DLD1 (cell line): ENCODE results near the gene OR2A2.
"Not testable (repeated sequence)": the region's sequence is repeated elsewhere in the genome, so short reads cannot be mapped to it uniquely, and the experiment has no call there.

Experiments
- in situ Hi-C: cut with HindIII; loops from 2 replicates; pipeline ENCODE4 v1.10.0; 2017; ENCODE audit warnings: low sequenced_read_pairs

OR2A2 gene, protein sequence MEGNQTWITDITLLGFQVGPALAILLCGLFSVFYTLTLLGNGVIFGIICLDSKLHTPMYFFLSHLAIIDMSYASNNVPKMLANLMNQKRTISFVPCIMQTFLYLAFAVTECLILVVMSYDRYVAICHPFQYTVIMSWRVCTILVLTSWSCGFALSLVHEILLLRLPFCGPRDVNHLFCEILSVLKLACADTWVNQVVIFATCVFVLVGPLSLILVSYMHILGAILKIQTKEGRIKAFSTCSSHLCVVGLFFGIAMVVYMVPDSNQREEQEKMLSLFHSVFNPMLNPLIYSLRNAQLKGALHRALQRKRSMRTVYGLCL

DNA sequence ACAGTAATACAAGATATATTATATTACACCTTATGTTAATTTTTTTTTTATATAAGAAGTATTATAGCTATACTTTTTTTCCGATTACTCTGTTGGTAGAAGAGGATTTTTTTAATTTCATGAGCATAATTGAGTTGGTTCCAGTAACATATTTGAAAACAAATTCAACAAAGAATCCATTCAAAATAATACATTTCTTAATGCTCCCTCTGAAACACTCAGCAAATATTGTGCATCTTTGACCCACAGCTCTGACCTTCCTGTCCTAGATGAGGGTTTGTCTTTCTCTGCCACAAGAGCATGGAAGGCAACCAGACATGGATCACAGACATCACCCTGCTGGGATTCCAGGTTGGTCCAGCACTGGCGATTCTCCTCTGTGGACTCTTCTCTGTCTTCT lies at the start of gene OR2A2:
Gene OR2A2 (plus strand): TSS at position 301 of the 400 bp plus-strand sequence. CDS start 0 bp downstream, at position 301.
- in situ Hi-C loops: no loop called here

GRCh38 chr7:144063710-144064109 lies 45.7 kb upstream of the OR2A2 start:
- in situ Hi-C loops: no loop called here

DNA sequence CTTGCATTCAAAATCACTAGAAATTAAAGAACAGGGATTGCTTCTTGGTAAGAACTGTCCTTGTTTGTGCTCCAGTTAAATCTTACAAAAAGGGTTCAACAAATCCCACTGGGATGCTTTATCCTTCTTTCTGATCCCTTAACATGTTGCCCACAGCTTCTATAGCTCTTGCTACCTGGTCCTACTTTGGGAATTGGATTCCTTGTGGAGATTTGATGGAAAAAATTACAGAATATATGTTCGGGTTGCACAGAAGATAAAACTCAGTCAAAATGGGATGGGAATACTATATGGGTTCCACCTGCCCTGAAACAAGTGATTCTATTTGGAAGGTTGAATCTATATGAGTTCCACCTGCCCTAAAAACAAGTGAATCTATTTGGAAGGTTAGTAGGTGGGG lies 39.9 kb upstream of the OR2A2 start, which contains the start of gene OR2A25:
Gene OR2A25 (plus strand): TSS at position 301 of the 400 bp plus-strand sequence. CDS start 4,409 bp downstream, outside the sequence.
- in situ Hi-C loops: no loop called here

GRCh38 chr7:144069953-144070352 lies 39.4 kb upstream of the OR2A2 start:
- in situ Hi-C loops: no loop called here

DNA sequence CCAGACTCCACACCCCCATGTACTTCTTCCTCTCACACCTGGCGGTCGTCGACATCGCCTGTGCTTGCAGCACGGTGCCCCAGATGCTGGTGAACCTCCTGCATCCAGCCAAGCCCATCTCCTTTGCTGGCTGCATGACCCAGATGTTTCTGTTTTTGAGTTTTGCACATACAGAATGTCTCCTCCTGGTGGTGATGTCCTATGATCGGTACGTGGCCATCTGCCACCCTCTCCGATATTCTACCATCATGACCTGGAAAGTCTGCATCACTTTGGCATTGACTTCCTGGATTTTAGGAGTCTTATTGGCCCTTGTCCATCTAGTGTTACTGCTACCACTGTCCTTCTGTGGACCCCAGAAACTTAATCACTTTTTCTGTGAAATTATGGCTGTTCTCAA lies 35.0 kb upstream of the OR2A2 start:
- in situ Hi-C loops: no loop called here

GRCh38 chr7:144085978-144086377 lies 23.4 kb upstream of the OR2A2 start, which contains the start of gene OR2A12:
OR2A12 (plus strand) TSS chr7:144086278; CDS start chr7:144095108, 8,830 bp downstream.
- in situ Hi-C loops: no loop called here

- in situ Hi-C loops: no loop called here
Measured at GRCh38 chr7:144086730-144087129, 22.7 kb upstream of the OR2A2 start.

- in situ Hi-C loops: no loop called here
Measured at GRCh38 chr7:144087230-144087629, 22.2 kb upstream of the OR2A2 start.

DNA sequence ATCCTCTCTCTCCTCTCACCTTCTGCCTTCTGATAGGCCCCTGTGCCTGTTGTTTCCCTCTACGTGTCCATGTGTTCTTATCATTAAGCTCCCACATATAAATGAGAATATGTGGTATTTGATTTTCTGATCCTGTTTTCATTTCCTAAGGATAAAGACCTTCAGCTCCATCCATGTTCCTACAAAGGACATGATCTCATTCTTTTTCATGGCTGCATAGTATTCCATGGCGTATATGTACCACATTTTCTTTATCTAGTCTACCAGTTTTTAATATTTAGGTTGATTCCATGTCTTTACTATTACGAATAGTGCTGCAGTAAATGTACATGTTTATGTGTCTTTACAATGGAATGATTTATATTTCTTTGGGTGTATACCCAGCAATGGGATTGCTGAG lies 18.7 kb upstream of the OR2A2 start:
- in situ Hi-C loops: no loop called here

GRCh38 chr7:144098776-144099175 lies 10.6 kb upstream of the OR2A2 start:
- in situ Hi-C loops: no loop called here

DNA sequence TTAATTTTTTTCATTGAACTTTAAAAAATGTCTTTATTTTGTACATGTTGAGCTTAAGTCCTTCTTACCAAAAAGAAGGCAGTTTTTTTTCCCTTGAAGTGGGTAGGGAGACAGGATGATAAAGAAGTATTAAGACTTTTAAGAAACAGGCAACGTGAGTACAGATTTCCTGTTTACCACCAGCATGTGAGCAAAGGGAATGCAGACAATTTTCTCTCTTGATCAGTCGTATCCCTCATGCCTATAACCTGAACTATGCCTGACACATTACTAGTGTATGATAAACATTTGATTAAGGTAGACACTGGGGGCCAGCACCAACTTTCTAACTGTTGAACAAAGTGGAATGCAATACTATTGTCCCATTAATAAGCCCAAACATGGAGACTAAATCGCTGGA lies 8.8 kb upstream of the OR2A2 start:
- in situ Hi-C loops: no loop called here

DNA sequence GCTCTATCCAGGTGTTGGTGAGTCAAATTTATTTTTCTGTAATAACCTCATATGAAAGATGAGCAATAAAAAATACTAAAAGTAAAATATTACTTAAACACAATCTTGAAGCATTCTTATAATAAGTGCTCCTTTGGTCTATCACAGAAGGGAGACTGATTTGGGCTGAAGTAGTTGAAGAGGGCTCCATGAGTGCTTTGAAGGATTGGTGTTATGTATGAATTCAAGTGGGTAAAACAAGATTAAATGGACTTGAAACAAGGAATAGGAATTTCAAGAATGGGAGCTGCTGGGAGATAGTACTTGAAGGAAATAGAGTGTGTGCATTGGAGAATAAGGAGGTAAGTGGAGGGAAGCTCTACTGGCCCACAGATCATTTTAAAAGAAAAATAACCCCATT lies 7.3 kb upstream of the OR2A2 start:
- in situ Hi-C loops: no loop called here

DNA sequence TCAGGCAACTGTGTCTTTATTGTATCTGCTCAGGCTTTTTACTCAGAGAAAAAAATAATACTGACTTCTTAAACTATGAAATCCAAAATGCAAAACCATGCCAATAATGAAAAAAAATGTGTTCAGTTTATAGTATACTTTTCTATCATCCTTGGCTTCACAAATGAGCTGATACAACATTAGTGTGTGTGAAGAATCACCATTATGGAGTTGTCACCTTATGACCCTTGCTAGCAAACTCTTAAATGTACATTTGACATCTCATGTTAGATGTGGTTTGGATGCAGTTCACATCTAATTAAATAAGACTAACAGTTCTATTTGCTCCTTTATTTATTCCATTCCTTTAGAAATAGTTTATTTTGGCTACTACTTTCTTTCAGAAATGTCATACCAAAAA lies 4.2 kb upstream of the OR2A2 start:
- in situ Hi-C loops: no loop called here

DNA sequence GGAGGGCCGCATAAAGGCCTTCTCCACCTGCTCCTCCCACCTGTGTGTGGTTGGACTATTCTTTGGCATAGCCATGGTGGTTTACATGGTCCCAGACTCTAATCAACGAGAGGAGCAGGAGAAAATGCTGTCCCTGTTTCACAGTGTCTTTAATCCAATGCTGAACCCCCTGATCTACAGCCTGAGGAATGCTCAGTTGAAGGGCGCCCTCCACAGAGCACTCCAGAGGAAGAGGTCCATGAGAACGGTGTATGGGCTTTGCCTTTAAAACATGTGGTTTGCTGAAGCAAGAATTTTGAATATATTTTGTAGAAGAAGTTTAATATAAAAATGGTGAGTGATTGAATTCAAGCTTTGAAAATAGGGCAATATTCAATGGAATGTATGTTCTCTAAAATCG lies 889 bp downstream of the OR2A2 start:
- in situ Hi-C loops: no loop called here

DNA sequence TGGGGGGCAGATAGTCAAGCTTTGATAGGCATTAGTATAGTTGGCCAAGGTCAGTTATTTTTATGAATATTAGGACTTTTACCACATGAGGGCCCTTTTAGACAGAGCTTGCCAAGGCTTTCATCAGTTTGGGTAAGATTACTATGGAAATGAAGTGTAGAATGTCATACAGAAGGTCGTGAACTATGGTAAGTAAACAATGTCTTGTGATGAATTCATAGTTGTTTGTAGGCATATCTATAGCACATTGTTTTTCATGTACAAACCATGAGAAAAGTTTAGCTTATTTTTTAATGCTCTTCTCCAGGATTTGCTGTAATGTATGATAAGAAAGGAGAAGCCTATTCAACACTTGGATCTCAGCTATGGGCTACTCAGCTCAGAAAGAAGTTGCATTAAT lies 4.3 kb downstream of the OR2A2 start:
- in situ Hi-C loops: no loop called here

GRCh38 chr7:144118341-144118740 lies 9.0 kb downstream of the OR2A2 start:
- in situ Hi-C loops: no loop called here

- in situ Hi-C loops: no loop called here
Measured at GRCh38 chr7:144122876-144123275, 13.5 kb downstream of the OR2A2 start, which contains the start of gene OR2A14. OR2A14 (plus strand) TSS chr7:144123176; CDS start chr7:144129113, 5,937 bp downstream.

- in situ Hi-C loops: no loop called here
Measured at GRCh38 chr7:144127714-144128334, 18.4 kb downstream of the OR2A2 start.

DNA sequence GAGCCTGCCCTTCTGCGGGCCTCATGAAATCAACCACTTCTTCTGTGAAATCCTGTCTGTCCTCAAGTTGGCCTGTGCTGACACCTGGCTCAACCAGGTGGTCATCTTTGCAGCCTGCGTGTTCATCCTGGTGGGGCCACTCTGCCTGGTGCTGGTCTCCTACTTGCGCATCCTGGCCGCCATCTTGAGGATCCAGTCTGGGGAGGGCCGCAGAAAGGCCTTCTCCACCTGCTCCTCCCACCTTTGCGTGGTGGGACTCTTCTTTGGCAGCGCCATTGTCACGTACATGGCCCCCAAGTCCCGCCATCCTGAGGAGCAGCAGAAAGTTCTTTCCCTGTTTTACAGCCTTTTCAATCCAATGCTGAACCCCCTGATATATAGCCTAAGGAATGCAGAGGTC lies 20.2 kb downstream of the OR2A2 start:
- in situ Hi-C loops: not testable (repeated sequence)

GRCh38 chr7:144130730-144131129 lies 21.3 kb downstream of the OR2A2 start:
- in situ Hi-C loops: no loop called here

GRCh38 chr7:144132262-144132661 lies 22.9 kb downstream of the OR2A2 start:
- in situ Hi-C loops: no loop called here

GRCh38 chr7:144133307-144133706 lies 23.9 kb downstream of the OR2A2 start:
- in situ Hi-C loops: no loop called here
